PC-9 (cell line): Measurements from ENCODE around the gene JHY. TPM values are rescaled to one million over a fixed set of nuclear protein-coding genes. Genes with fewer than 3 reads are reported as not detected.
A peak's percentile ranks its signal among the peaks of the same experiment; 100 is the strongest.

Source experiments
- BruUV-seq: library from RNA; stranded (reverse); fragments of 400-500 nt; replicated peaks from 2 replicates; lab custom pipeline; 2021; lab: Mats Ljungman, UMichigan
- CTCF ChIA-PET: fragments of 300-600 bp; sonication (Branson Sonifier 250); formaldehyde crosslinking; loops from one replicate; lab custom pipeline; 2022; ENCODE audit warnings: antibody characterized with exemption; lab: Charles Lee
- POLR2A ChIA-PET: fragments of 300-600 bp; sonication (Branson Sonifier 250); formaldehyde crosslinking; loops from one replicate; lab custom pipeline; 2022; ENCODE audit warnings: antibody characterized with exemption; ENCODE audit not compliant: unreplicated experiment; lab: Charles Lee
- DNase-seq, 2 experiments: peaks; one replicate each; pipeline versions ENCODE4 v3.0.0 to v3.0.0-alpha.2; 2015 to 2022; ENCODE audit warnings: mixed read lengths in 1 of 2
- H2AFZ ChIP-seq: fragments of 200-600 bp; sonication (generic); 2 replicates; pipeline ENCODE4 v1.8.1; 2017; ENCODE audit warnings: antibody characterized with exemption
- H3F3A ChIP-seq: fragments of 200-600 bp; sonication (generic); 2 replicates; pipeline ENCODE4 v1.8.1; 2017; ENCODE audit warnings: antibody characterized with exemption, mild to moderate bottlenecking, low read depth; ENCODE audit not compliant: insufficient read depth
- H3K27ac ChIP-seq: fragments of 200-600 bp; sonication (generic); 2 replicates; pipeline ENCODE4 v1.6.1; 2016; ENCODE audit warnings: mixed run types
- H3K27me3 ChIP-seq: fragments of 200-600 bp; sonication (generic); 2 replicates; pipeline ENCODE4 v1.6.1; 2016; ENCODE audit warnings: low read depth, mixed run types; ENCODE audit not compliant: insufficient read depth
- H3K36me3 ChIP-seq: fragments of 200-600 bp; sonication (generic); 2 replicates; pipeline ENCODE4 v1.6.1; 2016; ENCODE audit warnings: low read depth, mixed run types
- H3K4me1 ChIP-seq: fragments of 200-600 bp; sonication (generic); replicated peaks from 2 replicates; pipeline ENCODE4 v1.6.1; 2016; ENCODE audit warnings: mixed run types; ENCODE audit not compliant: insufficient read depth
- H3K4me2 ChIP-seq: fragments of 200-600 bp; sonication (generic); 2 replicates; pipeline ENCODE4 v1.6.1; 2017; ENCODE audit warnings: mixed run types
- H3K4me3 ChIP-seq: fragments of 200-600 bp; sonication (generic); 2 replicates; pipeline ENCODE4 v1.6.1; 2016; ENCODE audit warnings: mixed run types
- H3K79me2 ChIP-seq: fragments of 200-600 bp; sonication (generic); 2 replicates; pipeline ENCODE4 v1.6.1; 2017; ENCODE audit warnings: low read depth, mixed run types
- H3K9me2 ChIP-seq: fragments of 200-600 bp; sonication (generic); 2 replicates; pipeline ENCODE4 v1.8.1; 2017; ENCODE audit warnings: mild to moderate bottlenecking; ENCODE audit not compliant: insufficient read depth
- H3K9me3 ChIP-seq: fragments of 200-600 bp; sonication (generic); 2 replicates; pipeline ENCODE4 v1.8.1; 2016; ENCODE audit warnings: low read depth; ENCODE audit not compliant: insufficient read depth
- H4K20me1 ChIP-seq: fragments of 200-600 bp; sonication (generic); 2 replicates; pipeline ENCODE4 v1.8.1; 2017; ENCODE audit not compliant: insufficient read depth
- CTCF ChIP-seq: fragments of 200-600 bp; sonication (generic); conservative IDR thresholded peaks from 2 replicates; pipeline ENCODE4 v1.6.1; 2017; ENCODE audit warnings: mixed run types, antibody characterized with exemption, mild to moderate bottlenecking, moderate library complexity
- EZH2 ChIP-seq: fragments of 200-600 bp; sonication (generic); IDR thresholded peaks from 2 replicates; pipeline ENCODE4 v1.8.0; 2017; ENCODE audit warnings: antibody characterized with exemption, low read depth
- intact Hi-C: fragments of 100-400 bp; cut with micrococcal nuclease; formaldehyde crosslinking; loops from one replicate; pipeline ENCODE4 v1.10.0; 2022; ENCODE audit not compliant: unreplicated experiment
- total RNA-seq: library from RNA; stranded (reverse); gene quantifications from 2 replicates; pipeline ENCODE4 v1.2.3, GENCODE V29; 2021

JHY gene
- total RNA-seq, 1 experiment from 2014 or later, result 6.2 TPM

DNA sequence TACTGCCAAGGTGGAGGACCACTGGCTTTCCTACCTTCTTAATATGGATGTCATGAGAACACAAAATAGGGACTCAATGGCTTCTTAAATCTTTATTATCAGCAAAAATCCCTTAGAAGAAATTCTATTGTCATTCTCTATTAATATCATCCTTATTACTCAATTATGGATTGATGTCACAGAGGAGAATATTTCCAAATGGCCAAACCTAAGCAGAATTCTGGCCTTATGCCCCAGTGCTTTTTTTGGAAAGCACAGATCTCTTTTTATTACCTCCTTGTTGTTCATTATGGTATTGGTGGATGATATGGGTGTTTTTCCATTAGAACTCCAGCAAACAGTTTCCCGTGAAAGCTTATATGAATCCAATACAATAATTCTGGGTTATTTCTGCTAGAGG is 34.4 kb upstream of the JHY start:
- no peaks in the 10 kb centered on the region for H3K36me3 ChIP-seq
- H3K4me3 ChIP-seq, result no peak overlapping the region
- ChIA-PET CTCF (no interaction called here), POLR2A (interaction anchor here (0.6 kb wide), 1 partner anchor 47 kb away, joined by 4 read pairs; no protein-coding TSS in a partner anchor)
- H3F3A ChIP-seq, result no peaks in the 10 kb centered on the region
- H3K27ac ChIP-seq, result no peak overlapping the region
- no peaks in the 10 kb centered on the region for H3K9me3 ChIP-seq
- no peak for DNase-seq
- TF ChIP-seq CTCF (no peak), EZH2 (no peak)
- H3K79me2 ChIP-seq, result no peaks in the 10 kb centered on the region
- intact Hi-C loops, result no loop called here
- H2AFZ ChIP-seq, result no peak overlapping the region
- no peak overlapping the region for H3K4me2 ChIP-seq
- no TSS peak for BruUV-seq
- peaks cover 11% of the 10 kb centered on the region for H3K4me1 ChIP-seq
- H3K27me3 ChIP-seq, result no peaks in the 10 kb centered on the region
- no peaks in the 10 kb centered on the region for H3K9me2 ChIP-seq
- H4K20me1 ChIP-seq, result no peaks in the 10 kb centered on the region

- CTCF ChIA-PET, result interaction anchor here (1.1 kb wide), 1 partner anchor 54 kb away, joined by 3 read pairs; no protein-coding TSS in a partner anchor
- no peak for TF ChIP-seq EZH2
- TF ChIP-seq CTCF, result no peak
Observed at GRCh38 chr11:122850076-122850631, 32.4 kb upstream of the JHY start.

GRCh38 chr11:122851366-122851966 is 31.1 kb upstream of the JHY start:
- no peak for TF ChIP-seq CTCF
- no peak for TF ChIP-seq EZH2
- Histone ChIP-seq H3K27ac (no peak overlapping the region; the same call in 1 of the 2 replicates), H3K79me2 (no peaks in the 10 kb centered on the region), H3K27me3 (no peaks in the 10 kb centered on the region), H3K9me3 (no peaks in the 10 kb centered on the region), H3K36me3 (no peaks in the 10 kb centered on the region), H3F3A (peaks cover 14% of the 10 kb centered on the region), H3K4me3 (no peak overlapping the region), H3K4me1 (peaks cover 39% of the 10 kb centered on the region), H2AFZ (no peak overlapping the region), H4K20me1 (no peaks in the 10 kb centered on the region), H3K9me2 (no peaks in the 10 kb centered on the region), H3K4me2 (no peak overlapping the region)
- CTCF ChIA-PET, result interaction anchor here (0.5 to 1.1 kb wide), 2 partner anchors 55 to 226 kb away, joined by 3 to 9 read pairs; no protein-coding TSS in a partner anchor
- DNase-seq, result no peak
- intact Hi-C loops, result no loop called here
- no TSS peak for BruUV-seq
- POLR2A ChIA-PET, result no interaction called here

More at GRCh38 chr11:122850076-122850631, 32.4 kb upstream of the JHY start:
- DNase-seq, result peak; percentile 22 to 45
- intact Hi-C loops, result no loop called here
- no peaks in the 10 kb centered on the region for H3K9me2 ChIP-seq
- BruUV-seq, result no TSS peak
- H3K27me3 ChIP-seq, result no peaks in the 10 kb centered on the region
- H3F3A ChIP-seq, result peaks cover 2% of the 10 kb centered on the region
- H3K4me1 ChIP-seq, result peaks cover 27% of the 10 kb centered on the region
- H3K9me3 ChIP-seq, result no peaks in the 10 kb centered on the region
- 0 out of 2 replicates have a peak overlapping the region, but pooled peaks have one; percentile 6 for H2AFZ ChIP-seq
- peak overlapping the region; percentile 45 for H3K27ac ChIP-seq
- H3K79me2 ChIP-seq, result no peaks in the 10 kb centered on the region
- H3K36me3 ChIP-seq, result no peaks in the 10 kb centered on the region
- H4K20me1 ChIP-seq, result no peaks in the 10 kb centered on the region
- no peak overlapping the region for H3K4me2 ChIP-seq
- POLR2A ChIA-PET, result interaction anchor here (0.5 to 0.6 kb wide), 3 partner anchors 142 to 1824 kb away, joined by 4 to 9 read pairs (median 5); partner anchors contain the start of gene SPA17
- no peak overlapping the region for H3K4me3 ChIP-seq
